Stimulated activated naive CD8-positive, alpha-beta T cell treated with anti-CD3 and anti-CD28 coated beads, Interleukin-15, amount 100 ng/mL, for 72 hours (primary cell): ENCODE data around the gene RTL5.
"Not testable (repeated sequence)": the region's sequence is repeated elsewhere in the genome, so short reads cannot be mapped to it uniquely, and the experiment has no call there.

Source experiments
- ATAC-seq: fragments of 150-1000 bp; cut with Tn5 transposase; 2 replicates; pipeline ENCODE4 v1.10.0; 2021; ENCODE audit warnings: mild to moderate bottlenecking, moderate library complexity
- DNase-seq, 2 donors: peaks; one replicate each; pipeline ENCODE4 v3.0.0; 2021 to 2022
- H3K27ac Mint-ChIP-seq, 2 donors: one replicate each; pipeline ENCODE4 v1.8.0; 2022; ENCODE audit warnings: mild to moderate bottlenecking in 2 of 2, mixed read lengths in 2 of 2, moderate library complexity in 2 of 2
- H3K27me3 Mint-ChIP-seq: one replicate; pipeline ENCODE4 v1.8.0; 2022; ENCODE audit warnings: mixed read lengths
- H3K4me1 Mint-ChIP-seq: one replicate; pipeline ENCODE4 v1.8.0; 2022; ENCODE audit warnings: mild to moderate bottlenecking, mixed read lengths
- H3K4me3 Mint-ChIP-seq, 2 donors: one replicate each; pipeline ENCODE4 v1.8.0; 2022; ENCODE audit warnings: mild to moderate bottlenecking in 2 of 2, mixed read lengths in 2 of 2, moderate library complexity in 1 of 2
- H3K9me3 Mint-ChIP-seq, 2 donors: one replicate each; pipeline ENCODE4 v1.8.0; 2022; ENCODE audit warnings: mixed read lengths in 2 of 2

Gene RTL5

DNA sequence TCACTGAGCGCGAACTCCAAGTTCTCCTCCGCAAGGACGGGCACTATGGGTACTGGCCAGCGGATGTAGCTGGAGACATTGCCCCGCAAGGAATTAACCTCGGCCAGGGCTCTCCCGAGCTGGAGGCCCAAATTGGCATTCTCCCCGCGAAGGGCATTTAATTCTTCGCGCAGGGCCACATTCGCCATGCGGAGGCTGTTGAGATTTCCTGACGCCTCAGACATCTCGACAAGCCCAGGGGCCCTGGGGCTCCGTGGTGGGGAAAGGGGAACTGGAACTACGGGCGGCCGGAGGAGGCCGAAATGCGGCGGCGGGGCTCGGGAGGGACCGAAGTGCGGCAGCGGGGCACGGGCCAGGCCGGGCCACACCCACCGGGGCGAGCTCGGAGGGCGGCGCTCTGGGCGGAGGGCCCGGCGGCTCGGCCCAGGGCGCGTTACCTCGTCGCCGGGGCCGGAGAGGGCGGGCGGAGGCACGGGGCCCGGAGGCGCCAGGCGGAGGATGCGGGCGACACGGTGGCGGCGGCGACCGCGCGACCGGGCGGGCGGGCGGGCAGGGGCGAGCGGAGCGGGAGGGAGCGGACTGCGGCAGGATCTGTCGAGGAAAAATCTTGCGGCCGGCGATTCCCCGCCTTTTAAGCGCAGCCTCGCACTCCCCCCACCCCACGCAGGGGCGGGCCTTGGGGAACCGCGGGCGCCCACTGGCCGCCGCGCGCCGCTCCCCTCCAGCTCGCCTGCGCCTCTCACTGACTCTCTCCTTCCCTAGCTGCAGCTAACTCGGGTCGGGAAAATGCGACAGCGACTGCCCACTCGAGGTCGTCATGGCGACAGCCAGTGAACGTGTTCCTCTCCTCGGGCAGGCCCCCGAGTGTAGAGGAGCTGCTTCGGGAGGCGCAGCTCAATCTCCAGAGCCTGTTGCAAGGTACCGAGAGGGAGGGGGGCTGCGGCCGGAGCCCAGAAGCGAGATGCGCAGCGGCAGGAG, at the start of gene RTL5:
TSS of gene RTL5 (minus strand) at position 599 of the 978 bp plus-strand sequence.
- no peaks in the 10 kb centered on the region for H3K9me3 Mint-ChIP-seq
- peaks cover 67% of the 10 kb centered on the region for H3K27me3 Mint-ChIP-seq
- H3K27ac Mint-ChIP-seq = no peak within 1 kb of the TSS
- ATAC-seq (peak; percentile 63), DNase-seq (peak; percentile 12 to 26)
- peaks cover 10% of the 10 kb centered on the region for H3K4me1 Mint-ChIP-seq
- H3K4me3 Mint-ChIP-seq = peak within 1 kb of the TSS; percentile 73 to 75

GRCh38 chrX:72180539-72180938, 48.8 kb upstream of the RTL5 start:
- H3K4me3 Mint-ChIP-seq = no peak overlapping the region
- no peaks in the 10 kb centered on the region for H3K9me3 Mint-ChIP-seq
- no peaks in the 10 kb centered on the region for H3K27me3 Mint-ChIP-seq
- H3K4me1 Mint-ChIP-seq = peaks cover 10% of the 10 kb centered on the region
- DNase-seq (no peak), ATAC-seq (no peak)
- H3K27ac Mint-ChIP-seq = peak overlapping the region in 1 of 2 donors; percentile 26

- DNase-seq = no peak
- no peak overlapping the region for H3K27ac Mint-ChIP-seq
- peaks cover 4% of the 10 kb centered on the region for H3K4me1 Mint-ChIP-seq
- ATAC-seq = no peak
- H3K4me3 Mint-ChIP-seq = no peak overlapping the region
- no peaks in the 10 kb centered on the region for H3K9me3 Mint-ChIP-seq
- H3K27me3 Mint-ChIP-seq = no peaks in the 10 kb centered on the region
Measured at GRCh38 chrX:72176981-72177380, 45.3 kb upstream of the RTL5 start.

- H3K4me3 Mint-ChIP-seq, DNase-seq, ATAC-seq, H3K4me1 Mint-ChIP-seq, H3K9me3 Mint-ChIP-seq, H3K27me3 Mint-ChIP-seq, H3K27ac Mint-ChIP-seq: not testable (repeated sequence)
Measured at GRCh38 chrX:72176289-72176688, 44.6 kb upstream of the RTL5 start.

GRCh38 chrX:72169008-72169728, 37.5 kb upstream of the RTL5 start:
- peak; percentile 95 for ATAC-seq
- Mint-ChIP-seq H3K27me3 (no peaks in the 10 kb centered on the region), H3K4me1 (peaks cover 5% of the 10 kb centered on the region), H3K4me3 (peak overlapping the region; percentile 54 to 72), H3K9me3 (no peaks in the 10 kb centered on the region), H3K27ac (peak overlapping the region; percentile 80 to 82)
- DNase-seq = peak; percentile 12 to 35

GRCh38 chrX:72165551-72165950, 33.8 kb upstream of the RTL5 start:
- H3K27ac Mint-ChIP-seq = no peak overlapping the region
- peaks cover 5% of the 10 kb centered on the region for H3K4me1 Mint-ChIP-seq
- no peaks in the 10 kb centered on the region for H3K27me3 Mint-ChIP-seq
- H3K4me3 Mint-ChIP-seq = no peak overlapping the region
- no peaks in the 10 kb centered on the region for H3K9me3 Mint-ChIP-seq
- no peak for DNase-seq
- no peak for ATAC-seq

- no peaks in the 10 kb centered on the region for H3K9me3 Mint-ChIP-seq
- no peak overlapping the region for H3K4me3 Mint-ChIP-seq
- peaks cover 5% of the 10 kb centered on the region for H3K27me3 Mint-ChIP-seq
- no peaks in the 10 kb centered on the region for H3K4me1 Mint-ChIP-seq
- no peak for ATAC-seq
- no peak overlapping the region for H3K27ac Mint-ChIP-seq
- no peak for DNase-seq
Measured at GRCh38 chrX:72159769-72160168, 28.1 kb upstream of the RTL5 start.

- Mint-ChIP-seq H3K4me1 (no peaks in the 10 kb centered on the region), H3K9me3 (no peaks in the 10 kb centered on the region), H3K4me3 (no peak overlapping the region), H3K27me3 (peaks cover 5% of the 10 kb centered on the region), H3K27ac (no peak overlapping the region)
- ATAC-seq (no peak), DNase-seq (no peak)
Measured at GRCh38 chrX:72158773-72159172, 27.1 kb upstream of the RTL5 start.

GRCh38 chrX:72146527-72146926, 14.8 kb upstream of the RTL5 start:
- Mint-ChIP-seq H3K4me3 (no peak overlapping the region), H3K9me3 (no peaks in the 10 kb centered on the region), H3K27ac (no peak overlapping the region), H3K4me1 (peaks cover 21% of the 10 kb centered on the region), H3K27me3 (peaks cover 11% of the 10 kb centered on the region)
- DNase-seq (no peak), ATAC-seq (no peak)

DNA sequence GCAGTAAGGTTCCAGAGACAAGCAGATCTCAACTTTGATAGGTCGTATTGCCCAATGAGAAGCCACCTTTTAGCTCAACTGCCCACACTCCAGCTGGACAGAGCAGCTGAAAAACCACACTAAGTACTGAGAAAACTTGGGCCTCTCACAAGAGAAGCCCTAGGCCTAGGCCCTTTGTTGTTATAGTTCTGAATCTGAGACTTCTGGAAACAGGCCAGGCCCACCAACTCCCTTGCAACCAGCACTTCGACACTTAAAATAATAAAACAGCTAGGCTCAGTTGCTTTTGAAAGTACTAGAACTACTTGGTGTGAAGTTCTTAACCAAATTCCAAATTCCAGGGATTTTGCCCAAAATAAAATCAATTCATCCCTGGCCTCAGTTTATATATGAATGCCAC, 13.5 kb upstream of the RTL5 start:
- Mint-ChIP-seq H3K4me1 (peaks cover 27% of the 10 kb centered on the region), H3K27me3 (peaks cover 22% of the 10 kb centered on the region), H3K9me3 (no peaks in the 10 kb centered on the region), H3K27ac (no peak overlapping the region), H3K4me3 (no peak overlapping the region)
- ATAC-seq (no peak), DNase-seq (no peak)

GRCh38 chrX:72143609-72143907, 11.8 kb upstream of the RTL5 start:
- Mint-ChIP-seq H3K4me1 (peaks cover 27% of the 10 kb centered on the region), H3K27ac (no peak overlapping the region), H3K4me3 (no peak overlapping the region), H3K9me3 (no peaks in the 10 kb centered on the region), H3K27me3 (peaks cover 33% of the 10 kb centered on the region)
- no peak for DNase-seq
- ATAC-seq = no peak

DNA sequence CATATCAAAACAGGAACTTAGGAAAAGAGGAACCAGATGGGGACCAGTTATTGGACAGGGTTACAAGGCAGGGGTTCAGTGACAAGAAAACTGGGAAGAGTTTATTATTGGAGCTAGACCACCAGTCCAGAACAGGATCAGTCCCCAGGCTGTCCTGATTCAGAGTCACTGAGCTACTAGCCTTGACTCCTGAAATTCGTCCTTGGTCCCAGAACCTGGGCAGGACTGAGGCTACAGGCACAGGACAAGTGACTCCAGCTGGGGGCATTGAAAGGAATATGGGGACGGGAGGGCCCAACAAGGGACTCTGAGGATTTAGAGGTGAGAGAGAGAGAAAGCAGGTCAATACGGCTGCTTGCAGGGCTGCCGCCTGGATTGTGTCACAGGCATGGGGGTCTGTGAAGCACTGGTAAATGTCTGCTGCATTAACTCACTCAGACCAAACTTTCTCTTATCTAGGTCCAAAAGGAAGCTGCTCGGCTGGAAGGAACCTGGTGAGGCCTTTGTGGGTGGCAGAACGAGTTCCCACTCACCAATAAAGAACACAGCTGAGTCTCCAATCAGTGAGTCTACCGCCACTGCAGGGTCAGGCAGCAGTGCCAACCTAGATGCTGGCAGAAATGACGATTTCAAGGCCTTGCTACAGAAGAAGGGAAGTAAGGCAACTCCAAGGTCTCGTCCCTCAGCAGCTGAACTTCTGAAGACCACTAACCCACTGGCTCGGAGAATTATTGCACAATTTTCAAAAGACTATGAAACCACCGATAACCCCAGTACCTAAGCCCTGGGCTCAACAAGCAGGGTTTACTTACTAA, 11.3 kb upstream of the RTL5 start:
- Mint-ChIP-seq H3K9me3 (no peaks in the 10 kb centered on the region), H3K27me3 (peaks cover 33% of the 10 kb centered on the region), H3K27ac (peak overlapping the region in 1 of 2 donors; percentile 76), H3K4me3 (no peak overlapping the region), H3K4me1 (peaks cover 27% of the 10 kb centered on the region)
- DNase-seq (no peak), ATAC-seq (no peak)

DNA sequence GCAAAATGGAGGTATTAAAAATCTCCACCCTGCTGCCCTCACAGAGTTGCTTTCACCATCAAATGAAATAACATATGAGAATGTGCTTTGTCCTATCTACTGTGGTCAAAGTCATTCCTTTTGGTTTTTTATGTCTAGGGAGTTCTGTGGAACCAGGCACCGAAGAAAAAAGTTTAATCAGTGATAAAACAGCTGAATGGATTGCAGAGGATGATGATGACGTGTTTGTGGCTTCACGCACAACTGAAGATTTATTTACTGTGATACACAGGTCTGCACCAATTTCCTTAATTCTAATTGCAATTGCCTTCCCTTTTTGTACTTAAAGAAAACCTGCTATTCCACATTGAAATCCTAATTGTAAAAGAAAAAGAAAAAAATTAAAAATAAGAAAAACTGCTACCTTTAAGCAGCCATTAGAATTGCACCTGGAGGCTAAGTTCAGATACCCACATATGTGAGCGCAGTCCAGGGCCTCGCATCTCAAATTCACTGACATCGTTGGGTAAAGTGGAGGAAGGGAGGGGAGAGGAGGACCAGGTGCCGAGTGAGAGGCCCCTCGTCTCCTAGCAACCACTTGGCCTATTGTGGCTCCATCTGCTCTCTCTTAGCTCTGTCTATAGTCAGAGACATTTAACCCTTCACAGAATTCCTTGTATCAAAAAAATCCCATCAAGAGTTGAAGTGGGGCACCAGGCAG, 10.5 kb upstream of the RTL5 start:
- no peak overlapping the region for H3K27ac Mint-ChIP-seq
- no peak overlapping the region for H3K4me3 Mint-ChIP-seq
- peaks cover 27% of the 10 kb centered on the region for H3K4me1 Mint-ChIP-seq
- ATAC-seq (no peak), DNase-seq (no peak)
- no peaks in the 10 kb centered on the region for H3K9me3 Mint-ChIP-seq
- H3K27me3 Mint-ChIP-seq = peaks cover 32% of the 10 kb centered on the region

DNA sequence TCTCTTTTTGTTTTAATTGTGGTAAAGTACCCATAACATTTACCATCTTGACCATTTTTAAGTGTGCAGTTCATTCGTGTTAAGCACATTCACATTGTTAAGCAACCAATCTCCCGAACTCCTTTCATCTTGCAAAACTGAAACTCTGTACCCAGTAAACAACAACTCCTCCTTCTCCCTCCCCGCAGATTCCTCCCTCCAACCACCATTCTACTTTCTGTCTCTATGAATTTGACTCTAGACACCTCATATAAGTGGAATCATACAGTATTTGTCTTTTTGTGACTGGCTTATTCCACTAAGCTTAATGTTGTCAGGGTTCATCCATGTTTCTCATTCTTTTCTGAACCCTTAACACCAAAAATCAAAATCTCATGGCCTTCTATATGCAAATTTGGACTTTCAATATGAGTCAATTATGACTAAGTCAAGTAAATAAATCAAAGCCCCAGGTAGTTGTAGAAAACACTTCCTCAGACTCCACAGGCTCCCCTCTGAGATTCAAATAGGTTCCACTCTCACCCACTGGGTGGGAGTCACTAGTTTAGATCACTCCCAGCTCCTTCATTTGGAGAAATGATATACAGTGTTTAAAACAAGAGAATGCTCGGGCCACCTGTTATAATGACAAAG, 9.8 kb upstream of the RTL5 start:
- ATAC-seq = peak; percentile 33
- Mint-ChIP-seq H3K9me3 (no peaks in the 10 kb centered on the region), H3K4me1 (peaks cover 27% of the 10 kb centered on the region), H3K4me3 (no peak overlapping the region), H3K27me3 (peaks cover 25% of the 10 kb centered on the region), H3K27ac (no peak overlapping the region)
- no peak for DNase-seq

GRCh38 chrX:72139538-72139937, 7.8 kb upstream of the RTL5 start:
- no peak overlapping the region for H3K27ac Mint-ChIP-seq
- no peak for ATAC-seq
- H3K4me1 Mint-ChIP-seq = peaks cover 26% of the 10 kb centered on the region
- no peak overlapping the region for H3K4me3 Mint-ChIP-seq
- DNase-seq = no peak
- peaks cover 37% of the 10 kb centered on the region for H3K27me3 Mint-ChIP-seq
- H3K9me3 Mint-ChIP-seq = no peaks in the 10 kb centered on the region
